Measurements from ENCODE around the gene DTX2. TPM values are rescaled to one million over a fixed set of nuclear protein-coding genes. Genes with fewer than 3 reads are reported as not detected.

Gene DTX2
- polyA plus RNA-seq, 2 of the 4 experiments (the other 2 are of a cell fraction), result 11.2 to 52.7 TPM

DNA sequence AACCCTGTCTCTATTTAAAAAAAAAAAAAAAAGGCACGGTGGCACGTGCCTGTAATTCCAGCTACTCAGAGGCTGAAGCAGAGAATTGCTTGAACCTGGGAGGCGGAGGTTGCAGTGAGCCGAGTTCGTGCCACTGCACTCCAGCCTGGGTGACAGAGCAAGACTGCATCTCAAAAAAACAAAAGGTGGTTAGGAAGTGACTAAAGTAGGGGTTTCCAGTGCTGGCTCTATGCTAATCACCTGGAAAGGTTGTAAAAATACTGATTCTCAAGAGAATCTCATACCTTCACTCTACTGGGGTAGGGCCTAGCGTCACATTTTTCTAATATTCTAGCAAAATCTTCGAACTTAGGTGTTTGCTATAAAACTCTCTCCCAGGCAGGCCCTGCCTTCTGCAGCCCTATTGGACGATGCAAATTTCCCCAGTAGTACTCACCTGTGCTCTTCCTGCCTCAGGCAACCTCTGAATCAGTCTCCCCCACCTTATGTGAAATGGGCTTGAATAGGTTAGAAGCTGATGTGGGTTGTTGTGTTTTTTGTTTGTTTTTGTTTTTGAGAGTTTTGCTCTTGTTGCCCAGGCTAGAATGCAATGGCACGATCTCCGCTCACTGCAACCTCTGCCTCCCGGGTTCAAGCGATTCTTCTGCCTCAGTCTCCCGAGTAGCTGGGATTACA lies 33.2 kb upstream of the DTX2 start:
- TF ChIP-seq KDM1A (IDR thresholded peaks at IDR 0.05; ENCODE audit: low read depth), result no peak
- TF ChIP-seq EHMT2 (IDR thresholded peaks at IDR 0.05; ENCODE audit: low read depth), result no peak
- TF ChIP-seq USF2 (IDR thresholded peaks at IDR 0.05), result no peak
- TF ChIP-seq HEYL (CRISPR knock-in tag; IDR thresholded peaks at IDR 0.05), result no peak
- TF ChIP-seq HES2 (IDR thresholded peaks at IDR 0.05), result no peak
- TF ChIP-seq HOXB5 (CRISPR knock-in tag; IDR thresholded peaks at IDR 0.05), result no peak
- TF ChIP-seq TP53 (CRISPR knock-in tag; IDR thresholded peaks at IDR 0.05), result no peak
- no peak overlapping the region for H3K27ac ChIP-seq
- H3K4me3 ChIP-seq, result no peak overlapping the region
- peaks cover 15% of the 10 kb centered on the region for H3K4me1 ChIP-seq
- no peaks in the 10 kb centered on the region for H3K9me3 ChIP-seq
- DNase-seq (ENCODE audit: low read depth in 1 of 2, low spot score in 1 of 2), result no peak
- no peak for ATAC-seq
- WGBS (ENCODE audit: missing lambda C conversion rate), result 92% methylated on average over 13 of the region's 13 CpGs
- ChIA-PET POLR2A (no interaction called here), CTCF (interaction anchor here (0.6 to 1.1 kb wide), 2 partner anchors 12 to 68 kb away, joined by 3 read pairs; no protein-coding TSS in a partner anchor)
- no peak for FAIRE-seq
- no peak overlapping the region for H3K4me2 ChIP-seq

DNA sequence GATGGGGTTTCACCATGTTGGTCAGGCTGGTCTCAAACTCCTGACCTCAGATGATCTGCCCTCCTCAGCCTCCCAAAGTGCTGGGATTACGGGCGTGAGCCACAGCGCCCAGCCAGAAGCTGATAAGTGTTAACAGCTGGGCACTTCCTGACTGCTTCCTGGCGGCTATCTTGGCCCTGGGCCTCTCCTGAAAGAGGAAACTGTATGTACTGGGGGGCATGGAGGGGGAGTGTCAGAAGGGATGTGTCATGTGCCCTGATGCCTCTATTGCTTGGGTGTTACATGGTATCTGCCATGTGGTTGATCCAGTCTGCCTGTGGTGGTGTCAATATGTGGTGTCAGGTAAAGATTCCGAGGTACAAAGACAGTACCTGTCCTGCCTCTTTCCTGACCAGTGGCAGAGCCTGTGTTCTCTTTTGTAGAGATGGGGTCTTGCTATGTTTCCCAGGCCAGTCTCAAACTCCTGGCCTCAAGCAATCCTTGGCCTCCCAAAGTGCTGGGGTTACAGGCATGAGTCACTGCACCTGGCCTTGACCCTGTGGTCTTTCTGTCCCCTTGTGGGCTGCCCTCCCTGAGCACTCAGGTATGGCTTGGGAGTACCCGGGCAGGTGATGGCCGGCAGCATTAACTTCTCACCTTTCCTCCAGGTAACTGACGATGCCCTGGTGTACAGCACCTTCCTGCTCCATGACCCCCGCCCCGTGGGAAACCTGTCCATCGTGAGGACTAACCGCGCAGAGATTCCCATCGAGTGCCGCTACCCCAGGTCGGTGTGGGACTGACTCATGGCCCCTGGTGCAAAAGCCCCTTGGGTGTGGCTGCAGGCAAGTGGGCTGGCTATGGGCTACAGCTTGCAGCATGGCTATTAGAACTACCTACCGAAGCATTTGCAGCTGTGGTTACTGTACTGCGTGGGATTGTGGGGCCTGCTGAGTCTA lies 32.4 kb upstream of the DTX2 start:
- TF ChIP-seq HEYL (CRISPR knock-in tag; IDR thresholded peaks at IDR 0.05) (no peak), CHD4 (IDR thresholded peaks at IDR 0.05; ENCODE audit: borderline replicate concordance) (no peak), MAFK (IDR thresholded peaks at IDR 0.05; ENCODE audit: partially characterized antibody) (no peak), SREBF2 (IDR thresholded peaks at IDR 0.05) (no peak), ZC3H11A (IDR thresholded peaks at IDR 0.05) (no peak), HOXB13 (CRISPR knock-in tag; IDR thresholded peaks at IDR 0.05; ENCODE audit: low read depth) (no peak), HOXA7 (CRISPR knock-in tag; IDR thresholded peaks at IDR 0.05) (no peak)
- no peak for FAIRE-seq
- DNase-seq (ENCODE audit: low read depth in 1 of 2, low spot score in 1 of 2), result no peak
- H3K27ac ChIP-seq, result no peak overlapping the region
- 94% methylated on average over 17 of the region's 18 CpGs for WGBS (ENCODE audit: missing lambda C conversion rate)
- peaks cover 6% of the 10 kb centered on the region for H3K4me1 ChIP-seq
- ATAC-seq, result no peak
- CTCF ChIA-PET, result no interaction called here
- no peak overlapping the region for H3K4me2 ChIP-seq
- H3K4me3 ChIP-seq, result no peak overlapping the region
- POLR2A ChIA-PET, result interaction anchor here (0.5 kb wide), 1 partner anchor 70 kb away, joined by 3 read pairs; the partner anchor contains the start of gene YWHAG
- no peaks in the 10 kb centered on the region for H3K9me3 ChIP-seq

- ChIA-PET CTCF (interaction anchor here (0.7 to 1.4 kb wide), 2 partner anchors 69 to 71 kb away, joined by 3 to 4 read pairs; partner anchors contain the start of gene YWHAG), POLR2A (interaction anchor here (0.5 kb wide), 1 partner anchor 71 kb away, joined by 3 read pairs; the partner anchor contains the start of gene YWHAG)
- no peak for FAIRE-seq
- Histone ChIP-seq H3K9me3 (no peaks in the 10 kb centered on the region), H3K4me3 (no peak overlapping the region), H3K4me2 (no peak overlapping the region), H3K4me1 (no peaks in the 10 kb centered on the region), H3K27ac (no peak overlapping the region)
- 94% methylated on average over 9 of the region's 9 CpGs for WGBS (ENCODE audit: missing lambda C conversion rate)
- DNase-seq (ENCODE audit: low read depth in 1 of 2, low spot score in 1 of 2), result no peak
- TF ChIP-seq, protein P1, sequence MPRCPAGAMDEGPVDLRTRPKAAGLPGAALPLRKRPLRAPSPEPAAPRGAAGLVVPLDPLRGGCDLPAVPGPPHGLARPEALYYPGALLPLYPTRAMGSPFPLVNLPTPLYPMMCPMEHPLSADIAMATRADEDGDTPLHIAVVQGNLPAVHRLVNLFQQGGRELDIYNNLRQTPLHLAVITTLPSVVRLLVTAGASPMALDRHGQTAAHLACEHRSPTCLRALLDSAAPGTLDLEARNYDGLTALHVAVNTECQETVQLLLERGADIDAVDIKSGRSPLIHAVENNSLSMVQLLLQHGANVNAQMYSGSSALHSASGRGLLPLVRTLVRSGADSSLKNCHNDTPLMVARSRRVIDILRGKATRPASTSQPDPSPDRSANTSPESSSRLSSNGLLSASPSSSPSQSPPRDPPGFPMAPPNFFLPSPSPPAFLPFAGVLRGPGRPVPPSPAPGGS (IDR thresholded peaks at IDR 0.05), result no peak
- TF ChIP-seq ATOH8 (CRISPR knock-in tag; IDR thresholded peaks at IDR 0.05; ENCODE audit: low read depth) (no peak), MYC (IDR thresholded peaks at IDR 0.05; ENCODE audit: borderline replicate concordance, low read length) (no peak), FOXS1 (CRISPR knock-in tag; IDR thresholded peaks at IDR 0.05) (no peak), ZC3H11A (IDR thresholded peaks at IDR 0.05) (no peak), KDM1A (IDR thresholded peaks at IDR 0.05; ENCODE audit: low read depth) (no peak), SMC3 (IDR thresholded peaks at IDR 0.05) (no peak), TFCP2L1 (CRISPR knock-in tag; IDR thresholded peaks at IDR 0.05) (no peak), ESRRA (IDR thresholded peaks at IDR 0.05; ENCODE audit: borderline replicate concordance, low read length) (no peak), RCOR1 (IDR thresholded peaks at IDR 0.05; ENCODE audit: low read depth, low read length) (no peak), HDAC2 (IDR thresholded peaks at IDR 0.05) (no peak), EP300 (IDR thresholded peaks at IDR 0.05) (no peak)
- TF ChIP-seq, protein P2, sequence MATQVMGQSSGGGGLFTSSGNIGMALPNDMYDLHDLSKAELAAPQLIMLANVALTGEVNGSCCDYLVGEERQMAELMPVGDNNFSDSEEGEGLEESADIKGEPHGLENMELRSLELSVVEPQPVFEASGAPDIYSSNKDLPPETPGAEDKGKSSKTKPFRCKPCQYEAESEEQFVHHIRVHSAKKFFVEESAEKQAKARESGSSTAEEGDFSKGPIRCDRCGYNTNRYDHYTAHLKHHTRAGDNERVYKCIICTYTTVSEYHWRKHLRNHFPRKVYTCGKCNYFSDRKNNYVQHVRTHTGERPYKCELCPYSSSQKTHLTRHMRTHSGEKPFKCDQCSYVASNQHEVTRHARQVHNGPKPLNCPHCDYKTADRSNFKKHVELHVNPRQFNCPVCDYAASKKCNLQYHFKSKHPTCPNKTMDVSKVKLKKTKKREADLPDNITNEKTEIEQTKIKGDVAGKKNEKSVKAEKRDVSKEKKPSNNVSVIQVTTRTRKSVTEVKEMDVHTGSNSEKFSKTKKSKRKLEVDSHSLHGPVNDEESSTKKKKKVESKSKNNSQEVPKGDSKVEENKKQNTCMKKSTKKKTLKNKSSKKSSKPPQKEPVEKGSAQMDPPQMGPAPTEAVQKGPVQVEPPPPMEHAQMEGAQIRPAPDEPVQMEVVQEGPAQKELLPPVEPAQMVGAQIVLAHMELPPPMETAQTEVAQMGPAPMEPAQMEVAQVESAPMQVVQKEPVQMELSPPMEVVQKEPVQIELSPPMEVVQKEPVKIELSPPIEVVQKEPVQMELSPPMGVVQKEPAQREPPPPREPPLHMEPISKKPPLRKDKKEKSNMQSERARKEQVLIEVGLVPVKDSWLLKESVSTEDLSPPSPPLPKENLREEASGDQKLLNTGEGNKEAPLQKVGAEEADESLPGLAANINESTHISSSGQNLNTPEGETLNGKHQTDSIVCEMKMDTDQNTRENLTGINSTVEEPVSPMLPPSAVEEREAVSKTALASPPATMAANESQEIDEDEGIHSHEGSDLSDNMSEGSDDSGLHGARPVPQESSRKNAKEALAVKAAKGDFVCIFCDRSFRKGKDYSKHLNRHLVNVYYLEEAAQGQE (IDR thresholded peaks at IDR 0.05), result no peak
- ATAC-seq, result no peak
Observed at GRCh38 chr7:76430211-76430610, 31.3 kb upstream of the DTX2 start.

Measured in A549 (cell line).